GM18505 (cell line): ENCODE measurements around the gene BRD8.

Experiments used
- ATAC-seq: cut with Tn5 transposase; IDR thresholded peaks from one replicate; pipeline ENCODE4 v1.9.1; 2021; ENCODE audit not compliant: unreplicated experiment
- POLR2A ChIP-seq: IDR thresholded peaks from 4 replicates; pipeline ENCODE4 v1.6.1; 2011; ENCODE audit warnings: borderline replicate concordance; ENCODE audit not compliant: insufficient read depth, insufficient read length; ENCODE audit errors: extremely low read depth

Gene BRD8

GRCh38 chr5:138139781-138140090, 38.7 kb downstream of the BRD8 start:
- no peak for ATAC-seq
- no peak for TF ChIP-seq POLR2A

GRCh38 chr5:138138949-138139780, 39.3 kb downstream of the BRD8 start, which contains the start of gene NME5:
Gene NME5 (minus strand): TSS chr5:138139428. CDS start chr5:138138780, 648 bp downstream.
- no peak for TF ChIP-seq POLR2A
- ATAC-seq = no peak

- TF ChIP-seq POLR2A = no peak
- ATAC-seq = no peak
Measured at GRCh38 chr5:138132543-138132942, 45.9 kb downstream of the BRD8 start.

GRCh38 chr5:138129347-138129746, 49.1 kb downstream of the BRD8 start:
- no peak for ATAC-seq
- TF ChIP-seq POLR2A = no peak

GRCh38 chr5:138128334-138128733, 50.1 kb downstream of the BRD8 start:
- TF ChIP-seq POLR2A = no peak
- no peak for ATAC-seq

- TF ChIP-seq POLR2A = no peak
- ATAC-seq = no peak
Measured at GRCh38 chr5:138115254-138115653, 63.2 kb downstream of the BRD8 start.

GRCh38 chr5:138111937-138112336, 66.5 kb downstream of the BRD8 start:
- TF ChIP-seq POLR2A = no peak
- no peak for ATAC-seq

GRCh38 chr5:138111181-138111580, 67.2 kb downstream of the BRD8 start:
- ATAC-seq = no peak
- TF ChIP-seq POLR2A = no peak

GRCh38 chr5:138110266-138110963, 68.0 kb downstream of the BRD8 start:
- no peak for TF ChIP-seq POLR2A
- ATAC-seq = no peak

- TF ChIP-seq POLR2A = no peak
Measured at GRCh38 chr5:138109463-138110265, 68.8 kb downstream of the BRD8 start.

GRCh38 chr5:138107213-138107612, 71.2 kb downstream of the BRD8 start:
- no peak for ATAC-seq
- TF ChIP-seq POLR2A = no peak

More at GRCh38 chr5:138109463-138110265, 68.8 kb downstream of the BRD8 start:
- ATAC-seq = no peak

GRCh38 chr5:138105709-138106108, 72.7 kb downstream of the BRD8 start:
- ATAC-seq = no peak
- no peak for TF ChIP-seq POLR2A

- no peak for TF ChIP-seq POLR2A
- ATAC-seq = no peak
Measured at GRCh38 chr5:138103319-138103637, 75.2 kb downstream of the BRD8 start.
